Measurements from ENCODE around the gene SNRNP70.

The SNRNP70 gene

DNA sequence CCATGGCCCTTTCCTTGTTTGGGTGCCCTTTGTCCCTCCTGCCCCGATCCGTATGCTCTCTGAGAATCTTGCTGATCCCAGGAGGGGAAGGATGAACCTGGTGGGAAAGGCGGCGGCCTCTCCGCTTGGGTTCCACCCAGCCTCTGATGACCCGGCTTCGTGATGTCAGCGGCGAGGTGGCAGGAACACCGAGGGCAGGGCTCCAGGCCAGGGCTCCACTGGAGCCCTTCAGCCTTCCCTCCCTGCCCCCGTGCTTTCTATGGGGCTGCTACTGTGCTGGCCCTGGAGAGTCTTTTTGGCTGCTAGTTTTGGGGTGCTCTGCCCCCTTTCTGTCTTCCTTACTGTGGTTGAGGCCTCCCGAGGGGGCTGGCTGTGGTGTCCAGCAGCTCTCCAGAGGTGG lies 17.1 kb downstream of the SNRNP70 start:
- DNase-seq (ENCODE audit: low spot score) = no peak

DNA sequence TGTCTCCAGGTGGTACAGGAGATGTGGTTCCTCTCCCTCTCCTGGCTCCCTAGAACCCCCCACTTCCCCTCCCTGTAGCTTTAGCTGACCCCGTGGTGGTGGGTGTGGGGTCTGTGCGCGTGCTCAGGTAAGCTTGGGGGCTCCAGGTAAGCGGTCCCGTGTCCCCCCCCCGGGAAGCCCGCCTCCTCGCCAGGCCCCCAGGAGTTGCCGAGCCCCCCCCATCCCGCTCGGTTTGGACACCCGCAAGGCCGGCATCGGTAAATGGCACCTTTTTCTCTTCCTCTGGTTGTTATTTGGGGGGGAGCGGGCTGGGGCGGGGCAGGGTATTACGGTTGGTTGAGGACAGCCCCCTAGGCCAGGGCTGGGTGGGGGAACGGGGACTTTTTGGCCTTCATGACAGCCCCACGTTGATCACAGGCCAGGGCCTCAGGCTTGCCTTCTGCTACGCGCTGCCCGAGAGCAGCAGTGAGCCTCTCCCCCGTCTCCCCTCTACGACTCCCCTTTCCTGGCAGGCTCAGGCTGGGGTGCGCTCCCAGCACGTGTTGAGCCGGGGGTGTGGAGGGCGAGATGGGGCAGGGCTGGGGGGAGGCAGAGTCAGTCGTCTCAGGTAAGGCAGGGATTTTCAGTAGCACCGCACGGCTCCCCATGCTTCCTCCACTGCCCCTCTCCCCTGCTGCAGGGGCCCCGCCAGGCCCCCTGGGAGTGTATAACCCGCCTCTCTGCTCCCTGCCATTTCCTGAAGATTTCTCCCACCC lies 18.3 kb downstream of the SNRNP70 start:
- DNase-seq (ENCODE audit: low spot score) = no peak

DNA sequence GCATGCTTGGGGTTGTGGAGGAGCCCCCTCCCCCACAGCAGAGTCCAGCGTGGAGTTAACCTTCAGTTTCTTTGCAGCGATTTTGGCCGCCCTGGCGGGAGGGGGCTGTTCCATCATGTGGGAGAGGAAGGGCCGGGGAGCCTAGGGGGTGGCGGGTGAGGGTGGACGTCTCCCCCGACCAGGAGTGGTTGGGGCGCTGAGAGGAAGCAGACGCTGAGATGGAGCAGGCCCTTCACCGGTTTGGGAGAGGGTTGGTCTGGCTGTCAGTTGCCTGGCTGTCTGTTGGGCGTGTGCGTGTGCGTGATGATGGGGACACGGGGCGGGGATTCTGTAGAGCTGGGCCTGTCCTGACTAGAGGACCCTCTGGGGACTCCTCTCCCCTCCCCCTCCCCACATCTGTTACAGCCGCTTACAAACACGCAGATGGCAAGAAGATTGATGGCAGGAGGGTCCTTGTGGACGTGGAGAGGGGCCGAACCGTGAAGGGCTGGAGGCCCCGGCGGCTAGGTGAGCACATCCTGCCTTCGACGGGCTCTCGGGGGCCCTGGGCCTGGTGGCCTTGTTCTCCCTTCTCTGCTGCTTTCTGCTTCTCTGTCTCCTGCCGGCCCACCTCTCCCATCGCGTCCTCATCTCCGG lies 19.1 kb downstream of the SNRNP70 start:
- no peak for DNase-seq (ENCODE audit: low spot score)

GRCh38 chr19:49106648-49107135 lies 21.4 kb downstream of the SNRNP70 start:
- peak; percentile 52 for DNase-seq (ENCODE audit: low spot score)

DNA sequence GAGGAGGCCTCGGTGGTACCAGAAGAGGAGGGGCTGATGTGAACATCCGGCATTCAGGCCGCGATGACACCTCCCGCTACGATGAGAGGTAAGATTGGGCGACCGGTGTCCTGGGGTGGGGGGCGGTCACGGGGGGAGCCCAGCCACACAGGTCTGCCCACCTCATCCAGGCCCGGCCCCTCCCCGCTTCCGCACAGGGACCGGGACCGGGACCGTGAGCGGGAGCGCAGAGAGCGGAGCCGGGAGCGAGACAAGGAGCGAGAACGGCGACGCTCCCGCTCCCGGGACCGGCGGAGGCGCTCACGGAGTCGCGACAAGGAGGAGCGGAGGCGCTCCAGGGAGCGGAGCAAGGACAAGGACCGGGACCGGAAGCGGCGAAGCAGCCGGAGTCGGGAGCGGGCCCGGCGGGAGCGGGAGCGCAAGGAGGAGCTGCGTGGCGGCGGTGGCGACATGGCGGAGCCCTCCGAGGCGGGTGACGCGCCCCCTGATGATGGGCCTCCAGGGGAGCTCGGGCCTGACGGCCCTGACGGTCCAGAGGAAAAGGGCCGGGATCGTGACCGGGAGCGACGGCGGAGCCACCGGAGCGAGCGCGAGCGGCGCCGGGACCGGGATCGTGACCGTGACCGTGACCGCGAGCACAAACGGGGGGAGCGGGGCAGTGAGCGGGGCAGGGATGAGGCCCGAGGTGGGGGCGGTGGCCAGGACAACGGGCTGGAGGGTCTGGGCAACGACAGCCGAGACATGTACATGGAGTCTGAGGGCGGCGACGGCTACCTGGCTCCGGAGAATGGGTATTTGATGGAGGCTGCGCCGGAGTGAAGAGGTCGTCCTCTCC lies 22.6 kb downstream of the SNRNP70 start:
- no peak for DNase-seq (ENCODE audit: low spot score)

- DNase-seq (ENCODE audit: low spot score) = no peak
Observed at GRCh38 chr19:49109051-49109450, 23.8 kb downstream of the SNRNP70 start.

GRCh38 chr19:49109569-49110233 lies 24.4 kb downstream of the SNRNP70 start:
- no peak for DNase-seq (ENCODE audit: low spot score)

- no peak for DNase-seq (ENCODE audit: low spot score)
Observed at GRCh38 chr19:49110567-49110966, 25.3 kb downstream of the SNRNP70 start.

DNA sequence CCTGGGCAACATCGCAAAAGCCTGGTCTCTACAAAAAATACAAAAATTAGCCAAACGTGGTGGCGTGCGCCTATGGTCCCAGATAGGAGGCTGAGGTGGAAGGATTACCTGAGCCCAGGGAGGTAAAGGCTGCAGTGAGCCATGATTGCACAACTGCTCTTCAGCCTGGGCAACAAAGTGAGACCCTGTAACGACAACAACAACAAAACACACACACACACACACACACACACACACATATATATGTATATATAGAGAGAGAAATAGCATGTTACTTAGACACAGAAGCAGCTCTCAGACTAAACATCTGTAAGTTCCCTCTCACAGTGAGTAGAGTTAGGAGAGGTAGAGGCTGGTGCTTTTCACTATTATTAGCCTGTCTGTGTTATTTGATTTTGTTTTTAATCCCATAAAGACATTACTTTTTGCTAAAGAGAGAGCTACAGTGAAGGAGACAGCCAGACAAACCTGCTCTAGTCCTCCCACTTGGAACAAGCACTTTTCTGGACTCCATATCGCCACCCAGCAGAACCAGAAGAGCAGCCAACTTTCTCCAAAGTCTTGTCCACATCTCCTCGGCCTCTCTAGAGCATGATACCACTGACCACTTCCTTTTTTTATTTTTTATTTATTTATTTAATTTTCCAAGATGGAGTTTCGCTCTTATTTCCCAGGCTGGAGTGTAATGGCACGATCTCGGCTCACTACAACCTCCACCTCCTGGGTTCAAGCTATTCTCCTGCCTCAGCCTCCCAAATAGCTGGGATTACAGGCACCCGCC lies 26.2 kb downstream of the SNRNP70 start:
- DNase-seq (ENCODE audit: low spot score) = no peak

DNA sequence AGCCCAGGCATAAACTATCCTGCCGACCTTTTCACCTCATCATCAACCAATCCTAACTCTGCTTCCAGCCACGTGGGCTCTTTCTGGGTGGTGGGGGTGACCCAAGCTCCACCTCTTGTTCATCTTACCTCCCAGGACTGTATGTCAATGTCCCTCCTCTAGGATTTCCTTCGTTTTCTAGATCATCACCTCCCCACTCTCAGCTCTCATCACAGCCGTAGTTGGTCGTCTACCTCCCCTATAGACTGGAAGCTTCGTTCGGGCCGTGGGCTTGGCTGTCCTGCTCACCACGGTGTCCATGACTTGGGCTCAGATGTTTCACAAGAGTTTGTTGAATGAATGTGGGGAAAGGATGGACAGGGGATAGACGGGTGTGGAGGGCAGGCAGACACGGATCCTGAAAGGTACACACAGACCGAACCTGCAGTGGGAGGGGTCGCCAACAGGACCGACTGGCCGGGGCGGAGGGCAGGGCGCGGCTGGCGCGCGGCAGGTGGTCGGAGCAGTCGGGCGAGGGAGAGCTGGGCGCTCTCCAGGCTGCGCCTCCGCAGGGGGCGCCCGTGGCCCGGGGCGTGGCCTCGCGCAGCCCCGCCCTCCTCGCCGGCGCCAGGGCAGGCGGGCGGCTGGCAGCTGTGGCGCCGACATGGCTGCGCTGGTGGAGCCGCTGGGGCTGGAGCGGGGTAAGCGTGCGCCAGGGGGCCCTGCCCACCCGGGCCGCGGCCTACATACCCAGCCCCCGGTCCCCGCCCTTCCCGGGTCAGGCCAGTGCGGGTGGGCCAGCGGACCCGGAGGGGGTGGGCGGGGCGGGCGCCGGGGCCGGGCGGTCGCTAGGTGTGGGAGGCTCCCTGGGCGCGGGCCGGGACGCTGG lies 28.7 kb downstream of the SNRNP70 start, which contains the start of gene LIN7B:
Gene LIN7B, plus strand, starts transcription at position 609 of the 868 bp plus-strand sequence. Its CDS starts 35 bp downstream, at position 644.
- DNase-seq (ENCODE audit: low spot score) = peak; percentile 64

DNA sequence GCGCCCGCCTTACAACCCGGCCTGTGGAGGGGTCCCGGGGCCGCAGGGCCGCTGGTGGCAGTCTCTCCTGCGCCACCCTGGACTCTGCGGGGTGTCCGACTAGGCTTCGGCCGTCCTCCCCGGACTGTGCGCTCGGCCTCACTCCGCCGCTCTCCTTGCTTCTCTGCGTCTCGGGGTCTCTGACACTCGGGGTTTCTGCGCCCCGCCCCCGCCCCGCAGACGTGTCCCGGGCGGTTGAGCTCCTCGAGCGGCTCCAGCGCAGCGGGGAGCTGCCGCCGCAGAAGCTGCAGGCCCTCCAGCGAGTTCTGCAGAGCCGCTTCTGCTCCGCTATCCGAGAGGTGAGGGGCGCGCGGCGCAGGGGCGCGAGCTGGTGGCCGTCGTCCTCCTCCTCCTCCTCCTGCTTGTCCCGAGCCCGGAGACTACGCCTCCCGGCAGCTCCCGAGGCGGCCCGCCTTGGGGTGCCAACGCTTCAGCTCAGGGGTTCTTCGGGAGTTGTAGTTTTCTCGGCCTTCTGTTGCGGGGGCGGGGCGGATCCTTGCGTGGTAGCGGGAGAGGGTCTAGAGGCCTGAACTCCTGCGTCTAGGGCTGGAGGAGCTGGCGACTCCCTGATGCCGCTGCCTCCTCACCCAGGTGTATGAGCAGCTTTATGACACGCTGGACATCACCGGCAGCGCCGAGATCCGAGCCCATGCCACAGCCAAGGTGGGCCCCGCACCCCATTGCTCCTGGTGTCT lies 29.5 kb downstream of the SNRNP70 start:
- peak; percentile 50 for DNase-seq (ENCODE audit: low spot score)

GRCh38 chr19:49116544-49116943 lies 31.3 kb downstream of the SNRNP70 start:
- DNase-seq (ENCODE audit: low spot score) = no peak

GRCh38 chr19:49117677-49118564 lies 32.7 kb downstream of the SNRNP70 start:
- no peak for DNase-seq (ENCODE audit: low spot score)

- DNase-seq (ENCODE audit: low spot score) = peak; percentile 95
Observed at GRCh38 chr19:49118565-49119410, 33.5 kb downstream of the SNRNP70 start, which contains the start of gene C19orf73. Gene C19orf73 (minus strand): TSS chr19:49119143. CDS start chr19:49119022, 121 bp downstream.

DNA sequence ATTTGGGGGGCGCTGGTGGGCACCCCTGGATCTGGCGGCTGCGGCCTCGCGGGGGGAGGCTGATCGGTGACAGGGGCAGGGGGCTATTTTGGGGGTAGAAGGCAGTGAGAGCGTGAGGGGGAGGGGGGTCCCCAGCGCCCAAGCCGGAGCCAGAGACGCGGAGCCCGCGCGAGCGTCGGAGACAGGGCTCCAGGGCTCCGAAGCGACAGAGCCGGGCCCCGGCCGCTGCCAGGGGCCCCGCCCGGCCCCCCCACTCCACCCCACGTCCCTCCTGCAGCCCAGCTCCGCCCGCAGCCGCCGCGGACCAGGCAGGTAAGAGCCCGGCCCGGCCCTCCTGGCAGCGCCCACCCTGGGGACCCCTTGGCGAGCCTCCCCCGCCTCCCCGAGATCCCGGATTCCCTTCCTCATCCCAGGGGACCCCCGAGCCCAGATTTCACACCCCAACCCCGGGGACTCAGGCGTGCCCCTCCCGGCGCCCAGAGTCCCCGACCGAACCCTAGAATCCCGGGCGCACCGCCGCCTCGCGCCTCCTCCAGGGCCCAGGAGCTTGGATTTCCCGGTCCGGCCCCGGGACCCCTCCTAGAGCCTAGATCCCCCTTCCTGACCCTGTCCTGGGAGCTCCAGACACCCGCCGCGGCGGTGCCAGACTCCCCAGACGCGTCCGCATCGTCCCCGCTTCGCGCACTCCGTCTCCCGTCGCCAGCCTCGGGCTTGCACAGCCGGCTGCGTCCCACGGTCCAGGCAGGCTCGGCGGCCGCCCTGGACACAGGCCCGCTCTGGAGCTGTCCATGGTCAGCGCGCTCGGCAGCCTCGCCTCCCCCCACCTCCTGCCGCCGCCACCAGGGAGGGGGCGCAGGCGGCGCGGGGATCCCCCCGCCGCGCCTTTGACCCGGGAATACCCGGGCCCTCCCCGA lies 34.4 kb downstream of the SNRNP70 start, which contains the start of gene PPFIA3:
Gene PPFIA3, plus strand, starts transcription at position 134 of the 914 bp plus-strand sequence. CDS start 8,330 bp downstream, outside the sequence.
- no peak for DNase-seq (ENCODE audit: low spot score)

- DNase-seq (ENCODE audit: low spot score) = no peak
Observed at GRCh38 chr19:49120325-49120683, 35.1 kb downstream of the SNRNP70 start.
